ENCODE data around the gene CRB3. TPM values are rescaled to one million over a fixed set of nuclear protein-coding genes. Genes with fewer than 3 reads are reported as not detected.

CRB3 gene
- total RNA-seq, 1 donor from 2014 or later, result not detected

DNA sequence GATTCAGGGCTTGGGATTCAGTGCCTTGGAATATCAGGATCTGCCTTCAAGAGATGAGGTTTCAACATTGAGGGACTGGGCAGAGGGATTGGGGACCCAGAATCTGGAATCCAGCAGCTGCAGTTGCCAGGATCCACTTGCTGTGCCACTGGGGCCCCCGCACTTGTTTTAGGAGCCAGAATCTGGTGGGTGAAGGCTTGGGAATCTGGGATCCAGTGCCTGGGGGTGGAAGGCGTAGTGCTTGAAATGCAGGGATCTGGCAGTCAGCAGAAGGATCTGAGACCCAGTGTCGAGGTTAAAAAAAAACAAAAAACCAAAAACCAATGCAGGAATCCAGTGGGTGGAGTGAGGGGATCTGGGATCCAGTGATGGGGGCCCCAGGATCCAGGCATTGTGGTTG is 23.2 kb upstream of the CRB3 start:
- no peaks in the 10 kb centered on the region for H3K9me3 Mint-ChIP-seq
- no peak for DNase-seq (ENCODE audit: low read depth, low spot score)
- TF ChIP-seq, protein P1, sequence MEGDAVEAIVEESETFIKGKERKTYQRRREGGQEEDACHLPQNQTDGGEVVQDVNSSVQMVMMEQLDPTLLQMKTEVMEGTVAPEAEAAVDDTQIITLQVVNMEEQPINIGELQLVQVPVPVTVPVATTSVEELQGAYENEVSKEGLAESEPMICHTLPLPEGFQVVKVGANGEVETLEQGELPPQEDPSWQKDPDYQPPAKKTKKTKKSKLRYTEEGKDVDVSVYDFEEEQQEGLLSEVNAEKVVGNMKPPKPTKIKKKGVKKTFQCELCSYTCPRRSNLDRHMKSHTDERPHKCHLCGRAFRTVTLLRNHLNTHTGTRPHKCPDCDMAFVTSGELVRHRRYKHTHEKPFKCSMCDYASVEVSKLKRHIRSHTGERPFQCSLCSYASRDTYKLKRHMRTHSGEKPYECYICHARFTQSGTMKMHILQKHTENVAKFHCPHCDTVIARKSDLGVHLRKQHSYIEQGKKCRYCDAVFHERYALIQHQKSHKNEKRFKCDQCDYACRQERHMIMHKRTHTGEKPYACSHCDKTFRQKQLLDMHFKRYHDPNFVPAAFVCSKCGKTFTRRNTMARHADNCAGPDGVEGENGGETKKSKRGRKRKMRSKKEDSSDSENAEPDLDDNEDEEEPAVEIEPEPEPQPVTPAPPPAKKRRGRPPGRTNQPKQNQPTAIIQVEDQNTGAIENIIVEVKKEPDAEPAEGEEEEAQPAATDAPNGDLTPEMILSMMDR (conservative IDR thresholded peaks at IDR 0.05), result no peak
- H3K27me3 Mint-ChIP-seq (ENCODE audit: low read depth), result no peaks in the 10 kb centered on the region
- H3K4me3 Mint-ChIP-seq, result no peak overlapping the region
- no peaks in the 10 kb centered on the region for H3K4me1 Mint-ChIP-seq
- peaks cover 10% of the 10 kb centered on the region for H3K36me3 Mint-ChIP-seq (ENCODE audit: low read depth)
- H3K27ac Mint-ChIP-seq (ENCODE audit: unreplicated experiment), result no peak overlapping the region

DNA sequence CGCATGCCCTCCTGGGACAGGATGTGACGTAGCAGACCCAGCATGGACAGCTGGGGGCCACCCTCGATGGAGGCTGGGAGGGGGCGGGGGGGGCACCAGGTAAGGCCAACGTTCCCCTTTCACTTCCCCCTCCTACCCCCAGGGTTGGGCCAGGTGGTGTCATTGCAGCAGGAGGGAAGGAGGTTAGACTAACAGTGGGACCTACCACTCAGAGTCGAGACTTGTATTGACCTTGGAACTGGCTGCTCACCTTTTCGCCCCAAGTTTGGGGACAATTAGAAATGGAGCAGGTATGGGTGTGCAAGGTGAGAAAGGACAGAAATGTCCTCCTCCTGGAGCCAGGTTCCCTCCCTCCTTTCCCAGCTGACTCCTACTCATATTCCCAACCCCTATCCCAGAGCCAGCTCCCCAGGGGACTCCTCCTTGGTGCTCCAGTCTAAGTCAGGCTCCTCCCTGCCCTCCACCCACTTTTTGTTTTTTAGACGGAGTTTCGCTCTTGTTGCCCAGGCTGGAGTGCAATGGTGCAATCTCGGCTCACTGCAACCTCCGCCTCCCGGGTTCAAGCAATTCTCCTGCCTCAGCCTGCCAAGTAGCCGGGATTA is 21.9 kb upstream of the CRB3 start:
- TF ChIP-seq, protein P1 (conservative IDR thresholded peaks at IDR 0.05), result no peak

DNA sequence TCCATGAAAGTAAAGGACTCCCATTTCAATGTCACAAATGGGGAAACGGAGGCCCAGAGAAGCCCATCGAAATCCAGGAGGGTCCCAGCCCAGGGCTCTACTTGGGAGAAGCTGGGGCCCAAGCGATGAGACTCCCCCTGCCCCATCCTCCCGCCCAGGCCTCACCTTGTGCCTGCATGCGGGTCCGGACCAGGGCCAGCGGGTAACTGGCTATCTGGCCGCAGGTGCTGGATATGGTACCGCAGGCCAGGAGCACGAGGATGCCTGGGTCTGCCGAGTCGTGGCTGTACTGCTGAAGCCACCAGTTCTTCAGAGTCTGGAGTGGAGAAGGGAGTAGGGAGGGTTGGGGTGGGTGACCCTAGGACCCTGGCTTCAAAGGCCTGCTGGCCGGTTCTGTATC is 20.1 kb upstream of the CRB3 start:
- H3K27ac Mint-ChIP-seq (ENCODE audit: unreplicated experiment), result peak overlapping the region; percentile 60
- TF ChIP-seq, protein P1 (conservative IDR thresholded peaks at IDR 0.05), result no peak
- H3K36me3 Mint-ChIP-seq (ENCODE audit: low read depth), result peaks cover 18% of the 10 kb centered on the region
- H3K27me3 Mint-ChIP-seq (ENCODE audit: low read depth), result no peaks in the 10 kb centered on the region
- no peak overlapping the region for H3K4me3 Mint-ChIP-seq
- H3K9me3 Mint-ChIP-seq, result no peaks in the 10 kb centered on the region
- H3K4me1 Mint-ChIP-seq, result no peaks in the 10 kb centered on the region
- no peak for DNase-seq (ENCODE audit: low read depth, low spot score)

More for the DNA sequence above, 21.9 kb upstream of the CRB3 start:
- Mint-ChIP-seq H3K36me3 (ENCODE audit: low read depth) (peaks cover 18% of the 10 kb centered on the region), H3K9me3 (no peaks in the 10 kb centered on the region), H3K27me3 (ENCODE audit: low read depth) (no peaks in the 10 kb centered on the region), H3K4me3 (no peak overlapping the region), H3K4me1 (no peaks in the 10 kb centered on the region), H3K27ac (ENCODE audit: unreplicated experiment) (no peak overlapping the region)
- DNase-seq (ENCODE audit: low read depth, low spot score), result no peak

DNA sequence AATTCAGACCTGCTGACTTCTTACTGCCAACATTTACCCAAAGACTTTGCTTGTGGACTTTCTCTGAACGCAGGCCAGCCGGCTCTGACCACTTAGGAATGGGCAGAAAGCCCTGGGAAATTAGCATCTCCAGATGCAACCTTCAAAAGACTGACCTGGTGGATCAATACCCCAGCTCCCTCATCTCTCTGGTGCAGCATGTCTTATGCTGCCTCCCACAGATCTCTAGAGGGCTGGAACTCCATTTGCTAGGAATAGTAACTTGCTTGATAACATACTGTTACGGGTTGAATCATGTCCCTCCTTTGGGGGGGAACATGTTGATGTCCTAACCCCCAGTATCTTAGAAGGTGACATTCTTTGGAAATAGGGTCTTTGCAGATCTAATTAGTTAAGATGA is 17.6 kb upstream of the CRB3 start:
- no peaks in the 10 kb centered on the region for H3K27me3 Mint-ChIP-seq (ENCODE audit: low read depth)
- no peak overlapping the region for H3K4me3 Mint-ChIP-seq
- TF ChIP-seq, protein P1 (conservative IDR thresholded peaks at IDR 0.05), result no peak
- no peaks in the 10 kb centered on the region for H3K4me1 Mint-ChIP-seq
- no peak overlapping the region for H3K27ac Mint-ChIP-seq (ENCODE audit: unreplicated experiment)
- no peaks in the 10 kb centered on the region for H3K9me3 Mint-ChIP-seq
- DNase-seq (ENCODE audit: low read depth, low spot score), result no peak
- peaks cover 20% of the 10 kb centered on the region for H3K36me3 Mint-ChIP-seq (ENCODE audit: low read depth)

DNA sequence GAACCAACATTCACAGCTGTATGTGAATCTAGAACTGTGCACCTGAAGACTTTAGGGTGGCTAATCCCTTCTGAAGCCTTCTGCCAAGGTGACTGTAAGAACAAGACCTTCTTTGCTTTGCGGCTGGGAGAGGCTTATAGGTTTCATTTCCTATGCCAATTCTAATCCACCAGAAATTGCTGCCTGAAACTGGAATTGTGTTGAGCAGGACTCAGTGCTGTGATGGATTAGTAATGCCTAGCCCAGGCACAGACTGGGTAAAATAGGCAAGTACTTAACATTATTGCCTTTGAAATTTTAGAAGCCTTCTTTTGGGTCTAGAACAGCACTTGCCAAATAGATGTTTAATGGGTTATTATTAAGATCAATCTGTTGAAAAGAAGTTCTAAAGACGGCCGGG is 16.0 kb upstream of the CRB3 start:
- H3K9me3 Mint-ChIP-seq, result no peaks in the 10 kb centered on the region
- H3K27me3 Mint-ChIP-seq (ENCODE audit: low read depth), result no peaks in the 10 kb centered on the region
- no peaks in the 10 kb centered on the region for H3K4me1 Mint-ChIP-seq
- no peak overlapping the region for H3K4me3 Mint-ChIP-seq
- no peak overlapping the region for H3K27ac Mint-ChIP-seq (ENCODE audit: unreplicated experiment)
- TF ChIP-seq, protein P1 (conservative IDR thresholded peaks at IDR 0.05), result no peak
- peaks cover 25% of the 10 kb centered on the region for H3K36me3 Mint-ChIP-seq (ENCODE audit: low read depth)
- DNase-seq (ENCODE audit: low read depth, low spot score), result no peak

Data from neural crest cell (in vitro differentiated cells).